H9 (cell line): ENCODE measurements around the gene BTN2A1. TPM values are rescaled to one million over a fixed set of nuclear protein-coding genes. Genes with fewer than 3 reads are reported as not detected.

ENCODE experiments used
- DNase-seq: peaks from one replicate; pipeline ENCODE4 v3.0.0-alpha.2; 2017
- H2AFZ ChIP-seq: one replicate; pipeline ENCODE4 v1.6.1; 2013; ENCODE audit warnings: mild to moderate bottlenecking, low read length, control low read depth, moderate library complexity
- H2AK5ac ChIP-seq: 2 replicates; pipeline ENCODE4 v1.6.1; 2013; ENCODE audit warnings: low read length, control low read depth, mixed read lengths; ENCODE audit not compliant: insufficient read length
- H2BK120ac ChIP-seq: one replicate; pipeline ENCODE4 v1.6.1; 2013; ENCODE audit warnings: low read depth, mild to moderate bottlenecking, low read length, control low read depth, inconsistent platforms; ENCODE audit not compliant: poor library complexity, severe bottlenecking
- H2BK12ac ChIP-seq: 2 replicates; pipeline ENCODE4 v1.6.1; 2013; ENCODE audit warnings: low read length, control low read depth, mixed read lengths, low read depth; ENCODE audit not compliant: insufficient read length
- H2BK15ac ChIP-seq: 2 replicates; pipeline ENCODE4 v1.6.1; 2013; ENCODE audit warnings: low read depth, low read length, control low read depth
- H2BK20ac ChIP-seq: one replicate; pipeline ENCODE4 v1.6.1; 2013; ENCODE audit warnings: low read depth, mild to moderate bottlenecking, low read length, control low read depth, inconsistent platforms; ENCODE audit not compliant: poor library complexity, severe bottlenecking
- H2BK5ac ChIP-seq: 2 replicates; pipeline ENCODE4 v1.6.1; 2013; ENCODE audit warnings: low read length, control low read depth, mixed read lengths; ENCODE audit not compliant: insufficient read length
- H3K14ac ChIP-seq: 2 replicates; pipeline ENCODE4 v1.6.1; 2013; ENCODE audit warnings: low read length, control low read depth; ENCODE audit not compliant: insufficient read depth
- H3K18ac ChIP-seq: 2 replicates; pipeline ENCODE4 v1.6.1; 2013; ENCODE audit warnings: low read depth, mild to moderate bottlenecking, mixed read lengths, low read length, control low read depth; ENCODE audit not compliant: insufficient read length
- H3K23ac ChIP-seq: 2 replicates; pipeline ENCODE4 v1.6.1; 2013; ENCODE audit warnings: low read length, control low read depth, mixed read lengths, low read depth; ENCODE audit not compliant: insufficient read length
- H3K23me2 ChIP-seq: 2 replicates; pipeline ENCODE4 v1.6.1; 2013; ENCODE audit warnings: low read depth, mild to moderate bottlenecking, mixed read lengths, low read length, control low read depth; ENCODE audit not compliant: insufficient read length, poor library complexity, severe bottlenecking
- H3K27ac ChIP-seq: 2 replicates; pipeline ENCODE4 v1.5.1; 2013; ENCODE audit warnings: low read length, control low read depth, mixed read lengths, low read depth; ENCODE audit not compliant: insufficient read length
- H3K27me3 ChIP-seq: 2 replicates; pipeline ENCODE4 v1.6.1; 2013; ENCODE audit warnings: low read length, control low read depth, inconsistent platforms; ENCODE audit not compliant: insufficient read depth
- H3K4ac ChIP-seq: 2 replicates; pipeline ENCODE4 v1.6.1; 2013; ENCODE audit warnings: low read depth, mild to moderate bottlenecking, control low read depth, inconsistent platforms, low read length, moderate library complexity
- H3K4me1 ChIP-seq: 2 replicates; pipeline ENCODE4 v1.6.1; 2013; ENCODE audit warnings: low read length, control low read depth, inconsistent platforms; ENCODE audit not compliant: insufficient read depth
- H3K4me2 ChIP-seq: 2 replicates; pipeline ENCODE4 v1.6.1; 2013; ENCODE audit warnings: low read length, control low read depth, mixed read lengths; ENCODE audit not compliant: insufficient read length, insufficient read depth
- H3K56ac ChIP-seq: 2 replicates; pipeline ENCODE4 v1.6.1; 2013; ENCODE audit warnings: low read depth, mild to moderate bottlenecking, mixed read lengths, low read length, control low read depth; ENCODE audit not compliant: insufficient read length
- H3K79me1 ChIP-seq: 2 replicates; pipeline ENCODE4 v1.6.1; 2013; ENCODE audit warnings: low read depth, mild to moderate bottlenecking, moderate library complexity, low read length, control low read depth, inconsistent platforms; ENCODE audit not compliant: insufficient read depth, poor library complexity, severe bottlenecking
- H3K79me2 ChIP-seq: 2 replicates; pipeline ENCODE4 v1.6.1; 2013; ENCODE audit warnings: low read length, control low read depth, inconsistent platforms; ENCODE audit not compliant: insufficient read depth
- H3K9ac ChIP-seq: 2 replicates; pipeline ENCODE4 v1.6.1; 2013; ENCODE audit warnings: low read length, control low read depth, mixed read lengths; ENCODE audit not compliant: insufficient read length; ENCODE audit errors: extremely low read depth
- H3K9me3 ChIP-seq: one replicate; pipeline ENCODE4 v1.6.1; 2013; ENCODE audit warnings: low read depth, low read length, inconsistent platforms; ENCODE audit not compliant: control insufficient read depth
- H3T11ph ChIP-seq: one replicate; pipeline ENCODE4 v1.6.1; 2013; ENCODE audit warnings: mild to moderate bottlenecking, low read length, control low read depth, inconsistent platforms
- H4K20me1 ChIP-seq: one replicate; pipeline ENCODE4 v1.6.1; 2013; ENCODE audit not compliant: control insufficient read depth, insufficient read length, insufficient read depth
- H4K5ac ChIP-seq: 2 replicates; pipeline ENCODE4 v1.6.1; 2013; ENCODE audit warnings: low read depth, mild to moderate bottlenecking, mixed read lengths, low read length, control low read depth; ENCODE audit not compliant: insufficient read length
- H4K8ac ChIP-seq: replicated peaks from 2 replicates; pipeline ENCODE4 v1.6.1; 2013; ENCODE audit warnings: low read length, control low read depth, mixed read lengths, low read depth; ENCODE audit not compliant: insufficient read length
- H4K91ac ChIP-seq: 2 replicates; pipeline ENCODE4 v1.6.1; 2013; ENCODE audit warnings: low read depth, mild to moderate bottlenecking, moderate library complexity, mixed read lengths, low read length, control low read depth; ENCODE audit not compliant: insufficient read length
- H3K27ac Mint-ChIP-seq, 3 experiments: 2 replicates in 2 of 3; 3 replicates in 1 of 3; pipeline ENCODE4 v1.8.0; 2020 to 2021; ENCODE audit warnings: mixed read lengths in 3 of 3, mild to moderate bottlenecking in 1 of 3, moderate library complexity in 1 of 3
- H3K27me3 Mint-ChIP-seq: 2 replicates; pipeline ENCODE4 v1.8.0; 2021; ENCODE audit warnings: low read depth, mild to moderate bottlenecking, moderate library complexity, mixed read lengths
- H3K36me3 Mint-ChIP-seq, 3 experiments: 2 replicates in 2 of 3; 3 replicates in 1 of 3; pipeline ENCODE4 v1.8.0; 2020 to 2021; ENCODE audit warnings: low read depth in 3 of 3, mixed read lengths in 3 of 3; ENCODE audit not compliant: insufficient read depth in 1 of 3
- H3K4me1 Mint-ChIP-seq, 2 experiments: 2 replicates each; pipeline ENCODE4 v1.8.0; 2020; ENCODE audit warnings: mixed read lengths in 2 of 2
- H3K4me3 Mint-ChIP-seq, 2 experiments: 2 replicates in 1 of 2; 3 replicates in 1 of 2; pipeline ENCODE4 v1.8.0; 2020 to 2021; ENCODE audit warnings: mild to moderate bottlenecking in 2 of 2, mixed read lengths in 2 of 2, moderate library complexity in 1 of 2
- H3K9me3 Mint-ChIP-seq, 2 experiments: 2 replicates in 1 of 2; 3 replicates in 1 of 2; pipeline ENCODE4 v1.8.0; 2020; ENCODE audit warnings: mild to moderate bottlenecking in 2 of 2, mixed read lengths in 2 of 2, moderate library complexity in 1 of 2
- CTCF ChIP-seq: fragments of 200-600 bp; sonication (generic); conservative IDR thresholded peaks from 3 replicates; pipeline ENCODE4 v1.8.0; 2021; ENCODE audit warnings: antibody characterized with exemption, mild to moderate bottlenecking
- WGBS: extraction: QIAGEN DNeasy Blood & Tissue Kit; methylation state at CpG from one replicate; pipeline ENCODE4 v1.1.7; 2013; ENCODE audit warnings: missing lambda C conversion rate, low lambda C conversion rate, mixed read lengths; ENCODE audit not compliant: insufficient read length; ENCODE audit errors: extremely low coverage; 5-methylcytosine and 5-hydroxymethylcytosine counted together
- total RNA-seq: library from RNA; stranded (reverse); gene quantifications from 2 replicates; pipeline ENCODE4 v1.2.1, GENCODE V29; 2021

BTN2A1 gene
- total RNA-seq, 1 experiment from 2014 or later: 18.4 TPM

DNA sequence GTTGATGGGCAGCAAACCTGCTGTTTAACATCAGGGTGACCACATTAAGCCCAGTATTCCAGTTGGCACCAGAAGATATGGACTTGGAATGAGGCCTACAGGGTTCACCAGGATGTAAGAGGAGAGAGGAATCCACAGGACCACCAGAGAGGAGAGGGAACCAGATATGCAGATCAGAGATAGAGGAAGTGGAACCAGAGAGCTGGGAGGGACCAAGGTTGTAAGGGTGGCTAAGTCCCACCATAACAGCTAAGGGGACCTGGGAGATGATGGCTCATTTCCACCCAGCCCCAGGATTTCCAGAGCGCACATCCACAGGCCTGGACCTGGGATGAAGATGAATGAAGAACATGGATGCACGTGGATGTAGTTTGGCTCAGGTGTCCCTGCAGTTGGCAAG, 11.1 kb downstream of the BTN2A1 start:
- H3K23ac ChIP-seq: no peak overlapping the region
- H3K79me2 ChIP-seq: no peaks in the 10 kb centered on the region
- no peak overlapping the region for H3K18ac ChIP-seq
- no peak overlapping the region for H3K14ac ChIP-seq
- H3K27me3 Mint-ChIP-seq: peaks cover 1% of the 10 kb centered on the region
- H3K27ac ChIP-seq: no peak overlapping the region
- H3K23me2 ChIP-seq: no peaks in the 10 kb centered on the region
- H3T11ph ChIP-seq: no peak overlapping the region
- no peak overlapping the region for H2BK12ac ChIP-seq
- H4K20me1 ChIP-seq: no peaks in the 10 kb centered on the region
- no peak overlapping the region for H2BK15ac ChIP-seq
- H3K9me3 ChIP-seq: peaks cover 7% of the 10 kb centered on the region
- H3K27ac Mint-ChIP-seq: no peak overlapping the region
- no peak overlapping the region for H2BK20ac ChIP-seq
- no peak for DNase-seq
- H3K4me1 ChIP-seq: no peaks in the 10 kb centered on the region
- H3K27me3 ChIP-seq: no peaks in the 10 kb centered on the region
- peaks cover 0 to 3% of the 10 kb centered on the region in 2 experiments; a peak in 3 of 5 replicates for H3K9me3 Mint-ChIP-seq
- no peak overlapping the region for H4K8ac ChIP-seq
- no peak overlapping the region for H2AK5ac ChIP-seq
- H3K9ac ChIP-seq: no peak overlapping the region
- H3K79me1 ChIP-seq: no peaks in the 10 kb centered on the region
- H4K5ac ChIP-seq: no peak overlapping the region
- no peak overlapping the region for H3K56ac ChIP-seq
- TF ChIP-seq CTCF: no peak
- H2AFZ ChIP-seq: no peak overlapping the region
- no peak overlapping the region for H2BK5ac ChIP-seq
- peaks cover 2 to 4% of the 10 kb centered on the region in 2 experiments for H3K4me1 Mint-ChIP-seq
- WGBS: no CpG with 5 or more reads among the region's 2 CpGs
- H3K4me3 Mint-ChIP-seq: no peak overlapping the region
- peaks cover 43 to 77% (median 66%) of the 10 kb centered on the region in 3 experiments for H3K36me3 Mint-ChIP-seq
- no peak overlapping the region for H2BK120ac ChIP-seq
- no peak overlapping the region for H3K4me2 ChIP-seq
- no peak overlapping the region for H3K4ac ChIP-seq
- no peak overlapping the region for H4K91ac ChIP-seq
